Globus pallidus (tissue), 1 donor: ENCODE results near the gene CPA4.

Experiments used
- DNase-seq: peaks from one replicate; pipeline ENCODE4 v3.0.0-alpha.2; 2015; ENCODE audit warnings: low spot score

The CPA4 gene

GRCh38 chr7:130365088-130365487 lies 72.1 kb downstream of the CPA4 start:
- no peak for DNase-seq

GRCh38 chr7:130365511-130366441 lies 72.8 kb downstream of the CPA4 start:
- no peak for DNase-seq

GRCh38 chr7:130366564-130366963 lies 73.6 kb downstream of the CPA4 start:
- DNase-seq = no peak

- no peak for DNase-seq
Observed at GRCh38 chr7:130367088-130367755, 74.3 kb downstream of the CPA4 start.

- DNase-seq = no peak
Observed at GRCh38 chr7:130367836-130368746, 75.1 kb downstream of the CPA4 start.

- DNase-seq = no peak
Observed at GRCh38 chr7:130369110-130369711, 76.2 kb downstream of the CPA4 start.

- no peak for DNase-seq
Observed at GRCh38 chr7:130369831-130370550, 77.0 kb downstream of the CPA4 start.

GRCh38 chr7:130371046-130371445 lies 78.1 kb downstream of the CPA4 start:
- DNase-seq = no peak

GRCh38 chr7:130372402-130373165 lies 79.6 kb downstream of the CPA4 start:
- DNase-seq = no peak
